ENCODE results near the gene CTIF. TPM values are rescaled to one million over a fixed set of nuclear protein-coding genes. Genes with fewer than 3 reads are reported as not detected.

Gene CTIF
- total and polyA plus RNA-seq, 11 donors, result 21.2 to 93.0 (median 68.0) TPM

DNA sequence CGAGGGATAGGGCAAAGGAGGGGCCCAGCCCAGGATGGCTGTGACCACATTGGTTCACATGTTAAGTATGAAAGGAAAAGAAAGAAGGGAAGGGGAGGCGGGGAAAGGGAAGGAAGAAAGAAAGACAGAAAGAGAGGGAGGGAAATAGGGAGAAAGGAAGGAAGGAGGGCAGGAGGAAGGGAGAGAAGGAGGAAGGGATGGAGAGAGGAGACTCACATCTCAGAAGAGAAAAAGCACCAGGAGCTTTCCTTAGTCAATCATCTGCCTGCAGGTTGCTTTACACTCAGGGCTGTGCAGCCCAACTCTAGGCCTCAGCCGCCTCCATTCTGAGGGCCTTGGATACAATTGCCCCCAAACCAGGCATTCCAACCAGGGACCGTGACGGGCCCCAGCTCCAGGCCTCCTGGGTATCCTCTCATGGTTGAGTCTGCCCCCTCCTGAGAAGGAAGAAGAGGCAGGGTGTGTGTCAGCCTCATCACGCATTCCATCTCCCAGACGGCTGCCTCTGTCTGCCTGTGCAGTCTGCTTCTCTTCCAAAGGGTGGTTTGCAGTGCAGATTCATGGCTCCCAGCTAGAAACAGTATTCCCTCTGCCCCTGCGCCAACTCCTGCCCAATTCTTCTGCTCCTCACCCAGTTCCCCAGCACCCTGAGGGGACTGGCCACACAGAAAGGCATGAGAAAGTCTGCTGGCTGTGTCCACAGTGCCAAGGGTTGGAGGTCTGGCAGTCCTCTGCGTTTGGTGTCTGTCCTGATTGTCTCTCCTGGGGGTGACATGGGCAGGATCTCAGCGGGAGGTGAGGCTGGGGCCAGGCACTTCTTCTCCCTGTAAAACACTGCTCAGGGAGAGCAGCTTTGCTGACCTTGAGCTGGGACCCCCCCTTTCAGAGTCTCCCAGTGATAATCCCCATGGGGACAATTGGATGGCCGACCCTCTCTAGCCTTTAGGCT is 248.6 kb downstream of the CTIF start:
- Histone ChIP-seq H3K4me1 (peaks cover 7 to 95% (median 55%) of the 10 kb centered on the region in 12 donors), H3K9me3 (no peaks in the 10 kb centered on the region), H3K4me3 (no peak overlapping the region), H3K27ac (peak overlapping the region in 5 of 12 donors; percentile 20 to 96 (median 85)), H3K36me3 (peaks cover 0 to 3% (median 0%) of the 10 kb centered on the region in 9 donors), H3K27me3 (no peaks in the 10 kb centered on the region)
- WGBS, 4 donors, result 76 to 91% (median 82%) methylated on average over 8 to 11 of the region's 11 CpGs
- ATAC-seq, result no peak
- peak in 3 of 5 donors; percentile 14 to 16 (median 15) for DNase-seq
- intact Hi-C loops (cut with DNase I), result loop anchor here in 1 of 10 donors (10.0 kb wide), 1 partner anchor 57 kb away; no protein-coding TSS in a partner anchor
- no peak for TF ChIP-seq POLR2A (IDR thresholded peaks at IDR 0.05)
- TF ChIP-seq CTCF (IDR thresholded peaks at IDR 0.05), result no peak

- H3K27ac ChIP-seq, result peak overlapping the region in 6 of 12 donors; percentile 24 to 96 (median 86)
- no peak overlapping the region for H3K4me3 ChIP-seq
- peaks cover 0 to 3% (median 0%) of the 10 kb centered on the region in 9 donors for H3K36me3 ChIP-seq
- peak in 3 of 5 donors; percentile 7 to 15 (median 14) for DNase-seq
- no peak for ATAC-seq
- H3K27me3 ChIP-seq, result no peaks in the 10 kb centered on the region
- 14 to 58% (median 49%) methylated on average over 1 of the region's 1 CpG for WGBS, 4 donors
- no peaks in the 10 kb centered on the region for H3K9me3 ChIP-seq
- H3K4me1 ChIP-seq, result peaks cover 5 to 95% (median 54%) of the 10 kb centered on the region in 12 donors
- TF ChIP-seq CTCF (IDR thresholded peaks at IDR 0.05) (no peak), POLR2A (IDR thresholded peaks at IDR 0.05) (no peak)
- intact Hi-C loops (cut with DNase I), result loop anchor here in 1 of 10 donors (10.0 kb wide), 1 partner anchor 56 kb away; no protein-coding TSS in a partner anchor
Measured at GRCh38 chr18:48788373-48788772, 249.5 kb downstream of the CTIF start.

DNA sequence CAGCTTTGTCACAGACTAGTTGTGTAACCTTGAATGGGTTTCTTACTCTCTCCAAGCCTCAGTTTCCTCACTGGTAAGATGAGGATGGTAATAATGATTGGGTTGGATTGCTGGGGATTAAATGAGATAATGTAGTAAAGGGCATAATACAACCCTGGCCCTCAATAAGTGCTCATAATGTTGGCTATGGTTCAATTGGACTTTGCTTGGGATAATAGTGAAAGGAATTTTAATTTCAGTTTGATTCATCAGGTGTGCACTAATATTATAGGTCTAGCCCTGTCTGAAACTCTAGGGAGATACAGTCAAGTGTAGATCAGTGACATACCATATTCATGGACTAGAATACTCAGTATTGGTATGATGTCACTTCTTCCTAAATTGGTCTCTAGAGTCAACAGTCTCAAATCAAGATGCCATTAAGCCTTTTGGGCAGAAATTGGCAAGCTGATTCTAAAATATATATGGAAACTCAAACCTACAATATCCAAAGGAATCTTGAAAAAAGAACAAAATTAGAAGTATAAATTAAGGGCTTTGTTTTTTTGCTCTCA is 250.5 kb downstream of the CTIF start:
- intact Hi-C loops (cut with DNase I), result loop anchor here in 1 of 10 donors (10.0 kb wide), 1 partner anchor 55 kb away; no protein-coding TSS in a partner anchor
- TF ChIP-seq CTCF (IDR thresholded peaks at IDR 0.05), result no peak
- TF ChIP-seq POLR2A (IDR thresholded peaks at IDR 0.05), result no peak
- ATAC-seq (no peak), DNase-seq (no peak)
- Histone ChIP-seq H3K4me1 (peaks cover 5 to 87% (median 54%) of the 10 kb centered on the region in 12 donors), H3K27me3 (no peaks in the 10 kb centered on the region), H3K4me3 (no peak overlapping the region), H3K9me3 (no peaks in the 10 kb centered on the region), H3K36me3 (no peaks in the 10 kb centered on the region), H3K27ac (peak overlapping the region; percentile 75 to 96 (median 86))

All from heart left ventricle (tissue), 16 donors.